ENCODE measurements around the gene MRPL23.

The MRPL23 gene

DNA sequence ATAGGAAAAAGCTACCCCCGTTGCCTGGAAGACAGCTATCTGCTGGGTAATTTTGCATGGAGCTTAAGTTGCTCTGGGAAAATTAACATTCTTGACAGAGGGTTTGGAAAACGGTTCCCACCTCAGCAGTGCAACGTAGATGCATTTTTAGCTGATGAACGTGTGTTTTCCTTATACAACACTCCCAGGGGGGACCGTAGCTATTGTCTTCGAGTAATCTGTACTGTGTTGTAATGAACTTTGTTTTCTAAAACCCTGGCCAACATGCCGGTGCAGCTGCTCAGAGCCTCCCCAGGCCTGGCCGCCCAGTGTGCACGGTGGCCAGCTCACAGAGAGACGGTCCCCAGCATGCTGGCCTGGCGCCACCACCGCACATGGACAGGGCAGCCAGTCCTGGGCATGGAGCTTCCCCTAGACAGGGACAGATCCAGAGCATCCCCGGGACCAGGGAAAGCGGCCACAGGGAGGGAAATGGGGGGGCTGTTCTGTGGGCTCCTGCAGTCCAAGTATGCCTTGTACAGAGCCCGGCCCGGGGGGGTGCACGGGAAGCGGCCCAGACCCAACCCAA is 25.5 kb upstream of the MRPL23 start:
- no peak for DNase-seq (ENCODE audit: low spot score)

DNA sequence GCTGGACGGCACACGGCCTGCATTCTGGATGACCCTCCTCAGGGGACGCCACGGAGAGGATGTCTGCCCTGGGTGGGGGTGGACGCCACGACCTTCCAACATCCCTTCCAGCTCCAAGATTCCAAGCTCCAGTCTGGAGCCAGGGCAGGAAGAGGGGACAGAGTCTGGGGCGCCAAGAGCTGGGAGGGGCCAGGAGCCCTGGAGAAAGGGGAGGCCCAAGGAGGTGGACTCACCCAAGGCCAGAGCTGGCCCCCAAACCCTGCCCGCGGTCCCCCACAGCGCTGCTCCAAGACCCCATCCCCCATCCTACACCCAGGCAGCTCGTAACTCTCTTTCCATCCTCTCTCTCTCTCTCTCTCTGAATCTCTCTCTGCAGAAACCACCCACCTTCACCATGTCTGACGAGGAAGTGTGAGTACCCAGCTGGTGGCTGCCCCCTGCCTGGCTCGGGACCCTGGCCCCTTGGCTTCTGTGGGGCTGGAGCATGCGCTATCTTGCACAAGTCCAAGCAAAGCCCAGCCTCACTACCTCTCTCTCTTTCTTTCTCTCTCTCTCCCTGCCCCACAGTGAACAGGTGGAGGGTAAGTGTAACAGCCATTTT is 24.6 kb upstream of the MRPL23 start:
- DNase-seq (ENCODE audit: low spot score) = no peak

- no peak for DNase-seq (ENCODE audit: low spot score)
These were observed 23.8 kb upstream of the MRPL23 start for GRCh38 chr11:1923201-1923956.

DNA sequence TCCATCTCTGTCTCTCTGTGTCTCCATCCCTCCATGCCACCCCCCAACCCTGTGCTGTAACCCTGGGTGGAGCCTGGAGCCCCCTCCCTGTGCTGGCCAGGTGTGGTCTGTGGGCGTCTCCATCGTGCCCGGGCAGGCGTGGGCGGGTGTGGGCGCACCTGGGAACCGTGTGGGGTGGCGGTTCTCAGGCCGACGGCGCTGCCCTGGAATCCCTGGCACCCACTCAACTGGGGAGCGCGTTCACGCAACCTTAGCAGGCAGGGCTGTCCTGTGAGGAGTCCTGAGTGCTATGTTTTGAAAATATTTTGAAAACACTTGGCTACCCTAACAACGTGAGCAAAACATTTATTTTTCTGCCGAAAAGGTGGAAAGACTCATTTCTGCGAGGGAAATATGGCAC is 23.0 kb upstream of the MRPL23 start:
- no peak for DNase-seq (ENCODE audit: low spot score)

DNA sequence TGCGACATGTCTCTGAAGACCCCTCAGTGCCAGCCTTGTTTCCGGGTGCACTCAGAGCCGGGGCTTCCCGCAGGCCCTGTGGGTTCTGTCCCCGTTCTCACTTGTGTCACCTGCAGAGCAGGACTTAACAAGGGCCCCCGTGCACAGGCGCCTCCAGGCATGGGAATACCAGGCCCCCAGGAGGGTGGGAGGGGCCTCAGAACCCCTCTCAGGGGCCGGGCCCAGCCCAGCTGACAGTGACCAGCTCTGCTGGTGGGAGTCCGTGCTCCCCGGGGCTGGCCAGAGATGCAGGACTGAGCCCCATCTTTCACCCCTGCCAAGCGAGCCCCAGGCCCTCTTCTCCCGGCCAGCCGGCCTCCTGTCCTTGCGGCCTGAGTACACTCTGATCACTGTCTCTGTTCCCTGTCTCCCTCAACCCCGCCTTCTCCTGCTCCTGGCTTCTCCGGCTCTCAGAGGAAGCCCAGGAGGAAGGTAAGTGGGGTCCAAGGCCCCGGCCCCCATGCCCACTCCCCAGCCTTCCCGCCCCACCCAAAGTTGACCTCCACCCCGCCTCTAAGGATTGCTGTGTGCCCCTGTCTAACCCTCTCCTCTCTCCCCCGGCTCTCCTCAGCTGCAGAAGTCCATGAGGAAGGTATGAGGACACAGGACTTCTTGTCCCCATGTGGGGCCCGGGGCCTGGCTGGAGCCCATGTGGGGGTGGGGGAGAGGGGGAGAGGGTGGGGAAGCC is 22.3 kb upstream of the MRPL23 start:
- DNase-seq (ENCODE audit: low spot score) = no peak

DNA sequence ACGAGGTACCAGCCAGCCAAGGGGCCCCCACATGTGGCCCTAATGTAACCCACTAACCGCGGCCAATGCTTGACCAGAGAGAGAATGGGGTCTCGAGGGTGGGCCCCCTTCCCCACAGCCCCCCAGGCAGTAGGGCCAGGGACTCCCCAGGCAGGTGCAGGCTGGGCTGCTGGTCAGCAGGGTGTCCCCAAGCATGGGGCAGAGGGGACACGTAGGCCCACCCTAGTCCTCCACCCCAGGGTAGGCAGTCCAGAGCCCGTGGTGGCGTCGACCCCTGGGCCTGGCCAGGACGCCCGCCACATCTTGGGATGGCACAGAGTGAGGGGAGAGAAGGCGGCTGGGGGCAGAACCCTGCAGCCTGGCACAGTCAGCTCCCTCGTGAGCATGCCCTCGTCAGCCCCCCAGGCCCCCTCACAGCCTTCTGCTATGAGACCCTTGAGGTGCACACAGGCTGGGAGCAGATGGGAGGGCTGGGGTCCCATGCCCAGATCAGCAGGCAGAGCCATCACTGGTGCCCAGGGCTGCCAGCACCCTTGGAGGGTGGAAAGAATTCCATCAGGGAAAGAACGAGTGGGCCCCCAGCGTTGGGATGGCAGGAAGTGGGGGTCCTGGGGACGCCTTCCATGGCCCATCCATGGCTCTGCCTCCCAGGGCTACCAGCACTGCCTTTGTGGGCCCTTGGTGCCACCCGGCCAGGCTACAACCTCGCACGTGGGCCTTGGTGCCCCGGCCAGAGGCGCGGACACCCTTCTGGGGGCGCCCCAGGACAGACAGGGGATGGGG is 21.6 kb upstream of the MRPL23 start:
- no peak for DNase-seq (ENCODE audit: low spot score)

- DNase-seq (ENCODE audit: low spot score) = no peak
These were observed 20.7 kb upstream of the MRPL23 start for GRCh38 chr11:1926156-1927025.

DNA sequence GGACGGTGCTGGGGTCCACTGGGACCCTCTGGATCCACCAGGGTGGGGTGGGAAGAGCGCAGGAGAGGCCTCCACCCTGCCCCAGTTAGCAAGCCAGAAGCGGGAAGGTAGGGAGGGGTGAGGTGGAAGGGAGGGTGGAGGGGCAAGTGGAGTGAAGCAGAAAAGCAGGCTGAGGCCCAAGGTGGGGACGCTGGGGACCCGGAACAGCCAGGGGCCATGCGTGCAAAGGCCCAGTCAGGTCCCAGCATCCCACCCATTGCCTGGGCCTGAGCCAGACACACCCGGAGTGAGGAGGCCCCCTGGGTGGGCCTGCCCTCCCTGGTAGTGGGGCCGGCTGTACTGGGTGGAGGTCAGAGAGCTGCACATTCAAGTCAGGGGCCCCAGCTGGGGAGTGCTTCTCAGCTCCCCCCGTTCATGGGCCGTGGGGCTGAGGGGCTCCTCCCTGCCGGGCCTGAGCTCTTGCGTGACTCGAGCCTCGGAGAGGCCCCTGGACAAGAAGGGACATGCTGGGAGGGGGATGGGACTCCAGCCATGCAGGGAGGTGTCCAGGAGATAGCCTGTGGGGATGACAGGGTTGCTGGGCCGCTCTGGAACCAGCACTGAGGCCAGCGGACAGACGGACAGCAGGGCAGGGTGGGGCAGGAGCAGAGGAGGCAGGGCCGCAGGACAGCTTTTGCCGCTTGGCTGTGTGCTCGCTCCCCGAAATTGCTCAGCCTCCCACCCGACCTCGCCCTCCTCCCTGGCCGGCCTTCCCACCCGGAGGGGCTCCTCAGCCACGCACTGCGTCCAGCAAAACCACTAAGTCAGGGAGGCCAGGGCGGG is 19.9 kb upstream of the MRPL23 start:
- DNase-seq (ENCODE audit: low spot score) = no peak

DNA sequence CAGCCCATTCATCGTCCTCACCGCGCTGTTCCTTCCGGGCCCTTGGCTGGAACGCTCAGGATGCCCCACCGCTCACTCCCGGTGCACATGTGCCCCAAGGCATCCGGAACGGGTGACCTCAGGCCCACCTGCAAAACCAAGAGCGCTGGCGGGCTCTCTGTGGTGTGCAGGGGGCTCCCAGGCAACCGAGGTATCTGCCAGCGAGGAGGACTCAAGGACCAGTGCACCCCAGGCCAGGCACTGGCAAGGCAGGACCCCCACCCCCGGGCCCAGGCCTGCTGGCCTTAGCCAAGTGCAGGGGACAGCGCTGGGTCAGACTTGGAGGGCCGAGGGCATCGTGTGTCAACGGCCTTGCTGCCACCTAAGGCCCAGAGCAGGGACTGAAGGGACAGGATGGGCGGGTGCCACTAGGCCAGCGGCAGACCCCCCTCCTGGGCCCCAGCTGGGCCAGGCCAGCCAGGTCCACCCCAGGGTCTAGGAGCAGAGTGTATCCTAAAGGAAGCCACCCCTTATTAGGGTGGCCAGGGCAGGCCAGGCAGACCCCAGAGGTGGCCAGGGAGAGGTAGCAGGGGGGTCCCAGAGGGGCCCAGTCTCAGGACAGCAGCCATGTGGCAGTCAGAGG is 19.2 kb upstream of the MRPL23 start:
- DNase-seq (ENCODE audit: low spot score) = no peak

DNA sequence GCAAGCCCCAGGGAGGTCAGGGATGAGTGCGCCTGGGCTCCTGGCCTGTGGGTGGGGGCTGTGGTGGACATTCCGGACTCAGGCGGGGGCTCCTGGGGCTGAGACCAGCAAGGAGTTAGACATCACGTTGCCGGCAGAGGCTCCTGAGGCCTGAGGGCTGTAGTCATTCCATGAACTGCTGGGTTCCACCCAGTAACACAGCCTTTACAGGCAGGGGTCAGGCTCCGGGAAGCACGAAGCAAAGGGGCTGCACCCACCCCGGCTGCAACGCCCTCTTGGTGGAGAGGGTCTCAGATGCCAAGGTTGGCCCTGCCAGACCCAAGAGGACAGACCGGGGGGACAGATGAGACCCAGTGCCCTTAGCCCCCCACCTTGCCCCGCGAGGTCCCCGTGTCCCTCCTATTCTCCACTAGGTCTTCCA is 18.7 kb upstream of the MRPL23 start:
- DNase-seq (ENCODE audit: low spot score) = no peak

GRCh38 chr11:1928891-1929541 is 18.1 kb upstream of the MRPL23 start:
- DNase-seq (ENCODE audit: low spot score) = no peak

DNA sequence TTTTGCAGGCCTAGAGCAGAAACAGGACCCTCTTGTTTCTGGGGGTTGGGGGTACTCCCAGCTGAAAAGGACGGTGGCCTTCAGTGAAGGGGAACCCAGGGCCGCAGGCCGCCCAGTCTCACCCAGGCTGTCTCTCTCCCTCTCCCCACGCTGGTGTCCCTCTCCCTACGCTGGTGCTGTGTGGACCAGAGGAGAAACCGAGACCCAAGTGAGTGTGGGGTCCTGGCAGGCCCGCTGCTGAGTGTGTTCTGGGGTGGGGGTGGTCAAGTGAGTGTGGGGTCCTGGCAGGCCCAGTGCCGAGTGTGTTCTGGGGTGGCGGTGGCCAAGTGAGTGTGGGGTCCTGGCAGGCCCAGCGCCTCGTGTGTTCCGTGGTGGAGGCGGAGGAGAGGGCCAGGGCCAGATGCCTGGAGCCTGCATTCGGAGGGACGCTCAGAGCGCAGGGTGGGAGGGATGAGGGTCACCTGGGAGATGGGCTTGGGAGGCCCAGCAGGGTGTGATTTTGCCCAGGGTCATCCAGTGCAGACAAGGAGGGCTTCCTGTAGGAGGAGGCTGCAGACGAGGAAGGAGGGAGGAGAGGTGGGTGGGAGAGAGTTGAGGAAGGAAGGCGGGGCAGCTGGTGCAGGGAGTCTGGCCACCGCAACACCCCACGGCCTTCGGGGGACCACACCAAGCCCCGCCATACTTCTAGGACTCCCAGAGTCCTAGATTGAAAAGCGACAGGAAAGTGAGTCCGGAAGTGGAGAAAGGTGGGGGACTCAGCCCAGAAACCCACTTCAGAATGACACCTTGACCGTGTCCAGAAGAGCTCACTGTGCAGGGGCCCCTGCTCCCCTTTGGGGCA is 17.3 kb upstream of the MRPL23 start:
- no peak for DNase-seq (ENCODE audit: low spot score)

- no peak for DNase-seq (ENCODE audit: low spot score)
These were observed 16.7 kb upstream of the MRPL23 start for GRCh38 chr11:1930462-1930830.

DNA sequence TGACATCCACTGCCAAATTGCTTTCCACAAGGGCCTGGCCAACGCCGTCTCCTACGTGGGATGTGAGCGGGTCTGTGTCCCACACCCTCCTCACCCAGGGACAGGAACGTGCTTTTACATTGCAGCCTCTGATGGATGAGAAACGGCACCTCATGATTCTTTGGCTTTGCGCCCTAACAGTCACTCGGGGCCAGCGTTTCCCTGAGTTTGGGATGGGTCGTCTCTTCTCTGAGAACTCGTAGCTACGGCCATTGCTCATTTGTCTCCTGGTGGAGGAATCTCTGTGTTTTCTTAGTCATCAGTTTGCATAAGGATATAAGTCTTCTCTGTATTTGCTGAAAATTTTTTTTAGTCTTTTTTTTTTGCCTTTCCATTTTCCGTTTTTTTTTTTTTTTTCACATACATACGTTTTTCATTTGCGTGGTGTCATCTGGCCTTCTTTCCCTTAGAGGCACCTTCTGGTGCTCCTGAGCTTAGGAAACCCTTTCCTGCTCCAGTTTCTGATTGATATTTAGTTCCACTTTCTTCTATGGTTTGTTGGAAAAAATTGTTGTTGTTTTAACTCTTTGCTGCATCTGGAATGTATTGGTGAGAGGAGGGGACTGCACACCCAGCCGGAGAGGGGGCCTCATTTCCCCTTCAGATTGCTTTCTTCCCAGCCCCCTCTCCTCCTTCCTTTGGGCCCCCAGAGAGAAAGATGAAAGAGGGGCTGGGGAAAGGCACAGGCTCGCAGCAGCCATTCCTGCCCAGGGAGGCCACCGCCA is 15.6 kb upstream of the MRPL23 start:
- DNase-seq (ENCODE audit: low spot score) = no peak

GRCh38 chr11:1932105-1932480 is 15.0 kb upstream of the MRPL23 start:
- DNase-seq (ENCODE audit: low spot score) = no peak

DNA sequence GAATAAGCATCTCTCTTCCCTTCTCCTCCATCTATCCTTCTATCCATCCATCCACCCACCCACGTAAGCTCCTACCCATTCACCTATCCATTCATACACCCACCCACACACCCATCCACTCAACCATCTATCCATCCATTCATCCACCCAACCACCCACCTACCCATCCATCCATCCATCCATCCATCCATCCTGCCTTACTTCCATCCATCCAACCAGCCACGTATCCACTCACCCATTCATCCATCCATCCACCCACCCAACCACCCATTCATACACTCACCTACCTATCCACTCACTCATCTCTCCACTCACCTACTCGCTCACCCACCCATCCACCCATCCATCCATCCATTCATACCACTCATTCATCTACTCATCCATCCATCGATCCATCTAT is 14.5 kb upstream of the MRPL23 start:
- DNase-seq (ENCODE audit: low spot score) = no peak

All from germinal center (tissue), 1 donor.